Mesothelial cell of epicardium (in vitro differentiated cells): Measurements from ENCODE around the gene AHCY. TPM values are rescaled to one million over a fixed set of nuclear protein-coding genes. Genes with fewer than 3 reads are reported as not detected.

Experiments
- DNase-seq, 2 experiments: peaks; one replicate each; pipeline ENCODE4 v3.0.0; 2021; ENCODE audit warnings: low spot score in 2 of 2; ENCODE audit not compliant: unreplicated experiment in 2 of 2
- H3K27ac Mint-ChIP-seq: 2 replicates; pipeline ENCODE4 v1.8.0; 2021; ENCODE audit warnings: mixed read lengths
- H3K27me3 Mint-ChIP-seq: 2 replicates; pipeline ENCODE4 v1.8.0; 2021; ENCODE audit warnings: low read depth, mixed read lengths
- H3K36me3 Mint-ChIP-seq: 2 replicates; pipeline ENCODE4 v1.8.0; 2021; ENCODE audit warnings: mixed read lengths
- H3K4me1 Mint-ChIP-seq: 2 replicates; pipeline ENCODE4 v1.8.0; 2021; ENCODE audit warnings: mixed read lengths
- H3K4me3 Mint-ChIP-seq: 2 replicates; pipeline ENCODE4 v1.8.0; 2021; ENCODE audit warnings: mild to moderate bottlenecking, moderate library complexity, mixed read lengths
- H3K9me3 Mint-ChIP-seq: 2 replicates; pipeline ENCODE4 v1.8.0; 2021; ENCODE audit warnings: mixed read lengths
- total RNA-seq: library from RNA; stranded (reverse); gene quantifications from 3 replicates; pipeline ENCODE4 v1.2.1, GENCODE V29; 2021
- TF ChIP-seq, protein P1 (sequence below): fragments of 200-600 bp; sonication (generic); IDR thresholded peaks from one replicate; pipeline ENCODE4 v1.5.0; 2021; ENCODE audit warnings: antibody characterized with exemption; ENCODE audit not compliant: unreplicated experiment

AHCY gene
- total RNA-seq, 1 donor from 2014 or later: 150 TPM

DNA sequence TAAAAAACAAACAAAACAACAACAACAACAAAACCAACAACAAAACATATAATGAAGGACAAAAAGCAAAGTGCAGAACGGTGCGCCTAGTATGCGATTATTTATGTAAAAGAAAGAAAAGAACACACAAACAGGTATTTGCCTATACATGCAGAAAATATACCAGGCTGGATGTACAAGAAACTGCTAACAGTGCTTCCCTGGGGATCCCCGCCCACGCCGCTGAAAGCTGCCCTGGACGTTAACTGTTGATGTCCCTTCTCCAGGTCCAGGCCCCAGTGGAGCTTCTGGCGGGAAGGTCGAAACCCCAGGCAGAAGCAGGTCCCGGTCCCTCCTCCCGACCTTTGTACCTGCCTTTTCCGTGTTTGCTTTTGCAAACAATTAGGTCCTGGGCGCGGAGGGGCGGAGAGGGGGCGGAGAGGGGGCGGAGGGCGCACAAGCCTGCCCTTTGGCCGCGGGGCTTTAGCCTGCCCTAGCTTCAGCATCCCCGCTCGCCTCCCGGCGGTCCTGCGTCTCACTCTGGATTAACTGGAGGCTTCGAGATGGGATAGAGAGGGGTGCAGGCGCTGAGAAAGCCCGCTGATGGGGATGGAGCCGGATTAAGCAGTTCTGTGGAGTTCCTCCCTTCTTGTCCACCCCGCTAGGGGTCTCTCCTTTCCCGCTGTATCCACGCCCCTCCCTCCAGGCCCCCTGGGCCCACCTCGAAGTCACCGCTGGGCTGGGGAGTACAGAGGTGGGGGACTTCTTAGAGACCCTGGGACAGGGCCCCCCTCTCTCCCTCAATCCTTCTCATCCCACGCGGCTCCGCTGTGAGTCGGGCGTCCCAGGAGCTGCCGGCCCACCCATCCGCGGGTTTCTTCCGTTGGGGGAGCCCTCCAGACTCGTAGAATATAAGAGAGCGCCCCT lies 8.2 kb upstream of the AHCY start:
- Mint-ChIP-seq H3K4me1 (peaks cover 10% of the 10 kb centered on the region), H3K27me3 (peaks cover 19% of the 10 kb centered on the region), H3K27ac (no peak overlapping the region), H3K4me3 (peak overlapping the region; percentile 57), H3K9me3 (no peaks in the 10 kb centered on the region), H3K36me3 (no peaks in the 10 kb centered on the region)
- TF ChIP-seq, protein P1, sequence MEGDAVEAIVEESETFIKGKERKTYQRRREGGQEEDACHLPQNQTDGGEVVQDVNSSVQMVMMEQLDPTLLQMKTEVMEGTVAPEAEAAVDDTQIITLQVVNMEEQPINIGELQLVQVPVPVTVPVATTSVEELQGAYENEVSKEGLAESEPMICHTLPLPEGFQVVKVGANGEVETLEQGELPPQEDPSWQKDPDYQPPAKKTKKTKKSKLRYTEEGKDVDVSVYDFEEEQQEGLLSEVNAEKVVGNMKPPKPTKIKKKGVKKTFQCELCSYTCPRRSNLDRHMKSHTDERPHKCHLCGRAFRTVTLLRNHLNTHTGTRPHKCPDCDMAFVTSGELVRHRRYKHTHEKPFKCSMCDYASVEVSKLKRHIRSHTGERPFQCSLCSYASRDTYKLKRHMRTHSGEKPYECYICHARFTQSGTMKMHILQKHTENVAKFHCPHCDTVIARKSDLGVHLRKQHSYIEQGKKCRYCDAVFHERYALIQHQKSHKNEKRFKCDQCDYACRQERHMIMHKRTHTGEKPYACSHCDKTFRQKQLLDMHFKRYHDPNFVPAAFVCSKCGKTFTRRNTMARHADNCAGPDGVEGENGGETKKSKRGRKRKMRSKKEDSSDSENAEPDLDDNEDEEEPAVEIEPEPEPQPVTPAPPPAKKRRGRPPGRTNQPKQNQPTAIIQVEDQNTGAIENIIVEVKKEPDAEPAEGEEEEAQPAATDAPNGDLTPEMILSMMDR: no peak
- DNase-seq: no peak

DNA sequence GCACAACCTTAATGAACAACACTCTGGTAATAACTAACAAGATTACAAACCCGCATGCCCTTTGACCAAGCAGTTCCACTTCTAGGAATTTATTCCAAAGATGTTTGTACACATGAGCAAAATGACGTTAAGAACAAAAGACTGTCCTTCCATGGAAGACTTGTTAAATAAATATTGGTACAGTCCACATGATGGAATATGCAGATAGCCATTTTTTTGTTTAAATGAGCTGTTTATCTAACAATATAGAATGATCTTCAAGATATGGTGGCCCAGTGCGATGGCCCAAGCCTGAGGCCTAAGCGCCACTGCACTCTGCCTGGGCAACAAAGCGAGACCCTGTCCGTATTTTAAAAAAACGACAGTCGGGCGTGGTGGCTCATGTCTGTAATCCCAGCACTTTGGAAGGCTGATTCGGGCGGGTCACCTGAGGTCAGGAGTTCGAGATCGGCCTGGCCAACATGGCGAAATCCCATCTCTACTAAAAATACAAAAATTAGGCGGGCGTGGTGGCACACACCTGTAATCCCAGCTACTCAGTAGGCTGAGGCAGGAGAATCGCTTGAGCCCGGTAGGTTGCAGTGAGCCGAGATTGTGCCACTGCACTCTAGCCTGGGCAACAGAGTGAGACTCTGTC lies 7.4 kb upstream of the AHCY start:
- Mint-ChIP-seq H3K4me3 (peak overlapping the region; percentile 40), H3K9me3 (no peaks in the 10 kb centered on the region), H3K4me1 (peaks cover 10% of the 10 kb centered on the region), H3K27ac (no peak overlapping the region), H3K36me3 (no peaks in the 10 kb centered on the region), H3K27me3 (peaks cover 19% of the 10 kb centered on the region)
- no peak for DNase-seq
- TF ChIP-seq, protein P1: no peak

DNA sequence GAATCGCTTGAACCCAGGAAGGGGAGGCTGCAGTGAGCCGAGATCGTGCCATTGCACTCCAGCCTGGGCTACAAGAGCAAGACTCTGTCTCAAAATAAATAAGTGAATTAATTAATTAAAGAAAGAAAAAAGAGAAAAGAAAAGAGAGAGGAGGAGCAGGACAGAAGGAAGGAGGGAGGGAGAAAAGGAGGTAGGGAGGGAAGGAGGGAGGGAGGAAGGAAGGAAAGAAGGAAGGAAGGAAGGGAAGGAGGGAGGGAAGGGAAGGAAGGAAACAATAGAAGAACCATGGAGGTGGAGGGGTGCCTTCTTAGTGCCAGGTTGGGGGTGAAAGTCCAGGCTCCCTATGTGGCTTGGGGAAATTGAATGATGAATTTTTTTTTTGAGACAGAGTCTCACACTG lies 6.5 kb upstream of the AHCY start:
- Mint-ChIP-seq H3K36me3 (no peaks in the 10 kb centered on the region), H3K27ac (no peak overlapping the region), H3K4me3 (no peak overlapping the region), H3K9me3 (no peaks in the 10 kb centered on the region), H3K4me1 (peaks cover 10% of the 10 kb centered on the region), H3K27me3 (peaks cover 19% of the 10 kb centered on the region)
- DNase-seq: no peak
- TF ChIP-seq, protein P1: no peak

DNA sequence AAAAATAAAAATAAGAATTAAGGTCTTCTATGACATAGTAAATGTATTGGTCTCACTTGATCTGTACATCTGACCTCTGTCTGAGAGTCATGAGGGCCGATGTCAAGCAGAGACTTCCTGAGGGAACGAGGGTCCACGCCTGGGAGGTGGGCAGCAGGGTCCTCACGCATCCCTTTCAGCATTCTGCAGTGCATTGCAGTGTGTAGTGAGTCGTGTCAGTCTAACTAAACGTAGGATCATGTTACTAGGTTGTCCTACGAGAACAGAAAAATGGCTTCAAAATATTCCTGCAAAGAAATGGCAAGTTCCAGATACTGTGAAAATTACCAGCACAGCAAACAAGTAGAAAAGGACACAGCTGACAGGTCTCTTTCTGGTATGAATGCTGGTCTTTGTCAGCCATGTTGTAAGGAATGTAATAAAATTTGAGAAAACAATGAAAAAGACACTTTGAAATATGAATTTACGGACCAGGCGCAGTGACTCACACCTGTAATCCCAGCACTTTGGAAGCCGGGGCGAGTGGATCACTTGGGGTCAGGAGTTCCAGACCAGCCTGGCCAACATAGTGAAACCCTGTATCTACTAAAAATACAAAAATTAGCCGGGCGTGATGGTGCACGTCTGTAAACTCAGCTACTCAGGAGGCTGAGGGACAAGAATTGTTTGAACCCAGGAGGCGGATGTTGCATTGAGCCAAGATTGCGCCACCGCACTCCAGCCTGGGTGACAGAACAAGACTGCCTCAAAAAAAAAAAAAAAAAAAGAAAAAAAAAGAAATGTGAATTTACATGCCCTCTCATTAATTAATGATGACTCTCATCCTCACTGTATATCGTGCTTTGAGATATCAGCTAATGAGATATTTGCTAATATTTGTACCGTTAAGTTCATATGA lies 2.4 kb upstream of the AHCY start:
- H3K9me3 Mint-ChIP-seq: no peaks in the 10 kb centered on the region
- no peak for DNase-seq
- H3K27ac Mint-ChIP-seq: peak overlapping the region; percentile 81
- peak overlapping the region; percentile 20 for H3K4me3 Mint-ChIP-seq
- no peaks in the 10 kb centered on the region for H3K36me3 Mint-ChIP-seq
- peaks cover under 1% of the 10 kb centered on the region for H3K27me3 Mint-ChIP-seq
- TF ChIP-seq, protein P1: no peak
- H3K4me1 Mint-ChIP-seq: peaks cover 11% of the 10 kb centered on the region

DNA sequence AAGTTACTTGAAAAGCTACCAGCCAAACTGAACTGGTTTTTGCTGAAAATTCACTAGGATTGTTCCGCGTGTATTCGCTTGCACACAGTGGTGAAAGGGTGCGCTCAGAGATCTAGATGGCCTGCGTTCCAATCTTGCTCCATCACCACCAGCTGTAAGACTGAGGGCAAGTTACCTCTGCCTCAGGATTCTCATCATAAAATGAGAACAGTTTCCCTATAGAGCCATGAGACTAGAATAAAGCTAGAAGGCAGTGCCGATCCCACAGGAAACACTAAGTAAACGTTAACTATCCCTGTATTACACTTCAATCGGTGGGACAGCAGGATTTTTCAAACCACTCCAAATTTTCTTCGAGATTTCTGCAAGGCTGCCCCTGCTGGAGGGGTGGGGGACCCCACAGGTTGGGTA lies 838 bp downstream of the AHCY start:
- no peak for DNase-seq
- peak overlapping the region; percentile 82 for H3K4me3 Mint-ChIP-seq
- H3K4me1 Mint-ChIP-seq: peaks cover 11% of the 10 kb centered on the region
- peaks cover 2% of the 10 kb centered on the region for H3K36me3 Mint-ChIP-seq
- TF ChIP-seq, protein P1: no peak
- no peaks in the 10 kb centered on the region for H3K9me3 Mint-ChIP-seq
- H3K27ac Mint-ChIP-seq: peak overlapping the region; percentile 95
- no peaks in the 10 kb centered on the region for H3K27me3 Mint-ChIP-seq
